Suprapubic skin (tissue), 4 donors: ENCODE results near the gene TMEM184B.

Experiments used
- CTCF ChIP-seq, 2 donors: fragments of 200-600 bp in 1 of 2; fragments of 450-650 bp in 1 of 2; sonication (generic) in 1 of 2; IDR thresholded peaks; one replicate each; pipeline ENCODE4 v1.5.1; 2016 to 2019; ENCODE audit warnings: antibody characterized with exemption in 2 of 2, mild to moderate bottlenecking in 1 of 2, moderate library complexity in 1 of 2
- EP300 ChIP-seq: sonication (generic); formaldehyde crosslinking; IDR thresholded peaks from one replicate; pipeline ENCODE4 v1.6.1; 2017; ENCODE audit warnings: antibody characterized with exemption
- POLR2A ChIP-seq, 2 donors: fragments of 450-650 bp; IDR thresholded peaks; one replicate each; pipeline ENCODE4 v1.6.1; 2017; ENCODE audit warnings: antibody characterized with exemption in 2 of 2, mild to moderate bottlenecking in 2 of 2, moderate library complexity in 2 of 2
- POLR2AphosphoS5 ChIP-seq, 3 donors: sonication (generic); formaldehyde crosslinking; IDR thresholded peaks; one replicate each; pipeline ENCODE4 v1.6.1; 2017; ENCODE audit warnings: antibody characterized with exemption in 3 of 3

GRCh38 chr22:38205261-38206128 is 67.3 kb downstream of the TMEM184B start:
- TF ChIP-seq CTCF (IDR thresholded peaks at IDR 0.05), result no peak
- TF ChIP-seq EP300, result no peak
- TF ChIP-seq POLR2AphosphoS5 (IDR thresholded peaks at IDR 0.05), result no peak
- no peak for TF ChIP-seq POLR2A (IDR thresholded peaks at IDR 0.05)
